Measurements from ENCODE around the gene ZDHHC3.
"Not testable (repeated sequence)": the region's sequence is repeated elsewhere in the genome, so short reads cannot be mapped to it uniquely, and the experiment has no call there.

ZDHHC3 gene

GRCh38 chr3:44962621-44963393 lies 13.2 kb downstream of the ZDHHC3 start:
- H3K4me1 Mint-ChIP-seq (ENCODE audit: low read depth) = peaks cover 42% of the 10 kb centered on the region
- no peak overlapping the region for H3K27ac Mint-ChIP-seq
- H3K27me3 Mint-ChIP-seq = no peaks in the 10 kb centered on the region
- H3K9me3 Mint-ChIP-seq = no peaks in the 10 kb centered on the region
- no peak overlapping the region for H3K4me3 Mint-ChIP-seq
- H3K36me3 Mint-ChIP-seq (ENCODE audit: low read depth) = peaks cover 7% of the 10 kb centered on the region

- Mint-ChIP-seq H3K36me3 (ENCODE audit: low read depth) (peaks cover 14% of the 10 kb centered on the region), H3K27me3 (no peaks in the 10 kb centered on the region)
Measured at GRCh38 chr3:44961888-44962287, 14.1 kb downstream of the ZDHHC3 start.

GRCh38 chr3:44960387-44961026 lies 15.5 kb downstream of the ZDHHC3 start:
- peaks cover 22% of the 10 kb centered on the region for H3K4me1 Mint-ChIP-seq (ENCODE audit: low read depth)
- peaks cover 12% of the 10 kb centered on the region for H3K36me3 Mint-ChIP-seq (ENCODE audit: low read depth)
- no peak overlapping the region for H3K27ac Mint-ChIP-seq
- no peaks in the 10 kb centered on the region for H3K27me3 Mint-ChIP-seq
- no peak overlapping the region for H3K4me3 Mint-ChIP-seq
- H3K9me3 Mint-ChIP-seq = no peaks in the 10 kb centered on the region

More at GRCh38 chr3:44961888-44962287, 14.1 kb downstream of the ZDHHC3 start:
- no peak overlapping the region for H3K4me3 Mint-ChIP-seq
- no peak overlapping the region for H3K27ac Mint-ChIP-seq
- no peaks in the 10 kb centered on the region for H3K9me3 Mint-ChIP-seq
- peaks cover 33% of the 10 kb centered on the region for H3K4me1 Mint-ChIP-seq (ENCODE audit: low read depth)

GRCh38 chr3:44958386-44958785 lies 17.6 kb downstream of the ZDHHC3 start:
- Mint-ChIP-seq H3K27me3 (no peaks in the 10 kb centered on the region), H3K36me3 (ENCODE audit: low read depth) (peaks cover 12% of the 10 kb centered on the region), H3K27ac (no peak overlapping the region), H3K4me3 (no peak overlapping the region), H3K9me3 (no peaks in the 10 kb centered on the region), H3K4me1 (ENCODE audit: low read depth) (peaks cover 6% of the 10 kb centered on the region)

- H3K27me3 Mint-ChIP-seq = no peaks in the 10 kb centered on the region
- no peak overlapping the region for H3K4me3 Mint-ChIP-seq
- H3K9me3 Mint-ChIP-seq = no peaks in the 10 kb centered on the region
- peaks cover 12% of the 10 kb centered on the region for H3K36me3 Mint-ChIP-seq (ENCODE audit: low read depth)
- H3K27ac Mint-ChIP-seq = no peak overlapping the region
- H3K4me1 Mint-ChIP-seq (ENCODE audit: low read depth) = peaks cover 6% of the 10 kb centered on the region
Measured at GRCh38 chr3:44957986-44958385, 18.0 kb downstream of the ZDHHC3 start.

- peaks cover 12% of the 10 kb centered on the region for H3K36me3 Mint-ChIP-seq (ENCODE audit: low read depth)
- peaks cover 3% of the 10 kb centered on the region for H3K4me1 Mint-ChIP-seq (ENCODE audit: low read depth)
- H3K9me3 Mint-ChIP-seq = no peaks in the 10 kb centered on the region
- no peak overlapping the region for H3K27ac Mint-ChIP-seq
- H3K27me3 Mint-ChIP-seq = no peaks in the 10 kb centered on the region
- H3K4me3 Mint-ChIP-seq = no peak overlapping the region
Measured at GRCh38 chr3:44955917-44956316, 20.1 kb downstream of the ZDHHC3 start.

- Mint-ChIP-seq H3K4me3 (no peak overlapping the region), H3K9me3 (no peaks in the 10 kb centered on the region), H3K27ac (no peak overlapping the region), H3K27me3 (no peaks in the 10 kb centered on the region), H3K4me1 (ENCODE audit: low read depth) (peaks cover 3% of the 10 kb centered on the region), H3K36me3 (ENCODE audit: low read depth) (peaks cover 12% of the 10 kb centered on the region)
Measured at GRCh38 chr3:44954962-44955361, 21.0 kb downstream of the ZDHHC3 start.

- Mint-ChIP-seq H3K4me3 (no peak overlapping the region), H3K27me3 (no peaks in the 10 kb centered on the region), H3K36me3 (ENCODE audit: low read depth) (peaks cover 12% of the 10 kb centered on the region), H3K27ac (no peak overlapping the region), H3K4me1 (ENCODE audit: low read depth) (peaks cover 3% of the 10 kb centered on the region), H3K9me3 (no peaks in the 10 kb centered on the region)
Measured at GRCh38 chr3:44954304-44954703, 21.7 kb downstream of the ZDHHC3 start.

- H3K9me3 Mint-ChIP-seq = no peaks in the 10 kb centered on the region
Measured at GRCh38 chr3:44952689-44953088, 23.3 kb downstream of the ZDHHC3 start.

GRCh38 chr3:44950275-44950734 lies 25.7 kb downstream of the ZDHHC3 start:
- Mint-ChIP-seq H3K9me3 (no peaks in the 10 kb centered on the region), H3K27me3 (no peaks in the 10 kb centered on the region), H3K4me3 (no peak overlapping the region), H3K27ac (no peak overlapping the region), H3K36me3 (ENCODE audit: low read depth) (peaks cover 11% of the 10 kb centered on the region), H3K4me1 (ENCODE audit: low read depth) (no peaks in the 10 kb centered on the region)

More at GRCh38 chr3:44952689-44953088, 23.3 kb downstream of the ZDHHC3 start:
- Mint-ChIP-seq H3K27ac (no peak overlapping the region), H3K4me1 (ENCODE audit: low read depth) (peaks cover 3% of the 10 kb centered on the region), H3K27me3 (no peaks in the 10 kb centered on the region), H3K4me3 (no peak overlapping the region), H3K36me3 (ENCODE audit: low read depth) (peaks cover 8% of the 10 kb centered on the region)

GRCh38 chr3:44949770-44950169 lies 26.2 kb downstream of the ZDHHC3 start:
- H3K27ac Mint-ChIP-seq; H3K4me1 Mint-ChIP-seq (ENCODE audit: low read depth); H3K4me3 Mint-ChIP-seq; H3K9me3 Mint-ChIP-seq; H3K27me3 Mint-ChIP-seq: not testable (repeated sequence)
- H3K36me3 Mint-ChIP-seq (ENCODE audit: low read depth) = peaks cover 16% of the 10 kb centered on the region

GRCh38 chr3:44948239-44948638 lies 27.7 kb downstream of the ZDHHC3 start:
- Mint-ChIP-seq H3K4me1 (ENCODE audit: low read depth) (no peaks in the 10 kb centered on the region), H3K27me3 (no peaks in the 10 kb centered on the region), H3K4me3 (no peak overlapping the region), H3K36me3 (ENCODE audit: low read depth) (peaks cover 20% of the 10 kb centered on the region), H3K9me3 (no peaks in the 10 kb centered on the region), H3K27ac (no peak overlapping the region)

GRCh38 chr3:44942202-44942921 lies 33.6 kb downstream of the ZDHHC3 start:
- Mint-ChIP-seq H3K27me3 (no peaks in the 10 kb centered on the region), H3K27ac (no peak overlapping the region), H3K36me3 (ENCODE audit: low read depth) (peaks cover 45% of the 10 kb centered on the region), H3K4me3 (no peak overlapping the region), H3K4me1 (ENCODE audit: low read depth) (no peaks in the 10 kb centered on the region), H3K9me3 (no peaks in the 10 kb centered on the region)

- Mint-ChIP-seq H3K4me1 (ENCODE audit: low read depth) (no peaks in the 10 kb centered on the region), H3K36me3 (ENCODE audit: low read depth) (peaks cover 32% of the 10 kb centered on the region), H3K27me3 (no peaks in the 10 kb centered on the region), H3K4me3 (no peak overlapping the region), H3K9me3 (no peaks in the 10 kb centered on the region), H3K27ac (no peak overlapping the region)
Measured at GRCh38 chr3:44939581-44940036, 36.4 kb downstream of the ZDHHC3 start.

Data from stimulated activated naive CD8-positive, alpha-beta T cell treated with anti-CD3 and anti-CD28 coated beads, Interleukin-15, Interleukin-2, amounts not matched to agents 100 ng/mL and 50 ng/mL, for 24 hours (primary cell).